CD4-positive, alpha-beta T cell treated with Interleukin-21 for 1 hour (primary cell): ENCODE data around the gene TEX10.

Source experiments
- DNase-seq: peaks from one replicate; pipeline ENCODE4 v3.0.0-alpha.2; 2020

Gene TEX10

GRCh38 chr9:100281676-100282387, 70.9 kb downstream of the TEX10 start:
- DNase-seq = no peak

GRCh38 chr9:100281066-100281465, 71.7 kb downstream of the TEX10 start:
- no peak for DNase-seq

GRCh38 chr9:100277166-100277979, 75.4 kb downstream of the TEX10 start:
- DNase-seq = no peak

GRCh38 chr9:100269656-100270055, 83.1 kb downstream of the TEX10 start:
- DNase-seq = no peak

GRCh38 chr9:100268271-100268670, 84.5 kb downstream of the TEX10 start:
- DNase-seq = no peak

- DNase-seq = no peak
These were observed 85.5 kb downstream of the TEX10 start for GRCh38 chr9:100267211-100267610.
